Measurements from ENCODE around the gene MAP2K2.

Gene MAP2K2

DNA sequence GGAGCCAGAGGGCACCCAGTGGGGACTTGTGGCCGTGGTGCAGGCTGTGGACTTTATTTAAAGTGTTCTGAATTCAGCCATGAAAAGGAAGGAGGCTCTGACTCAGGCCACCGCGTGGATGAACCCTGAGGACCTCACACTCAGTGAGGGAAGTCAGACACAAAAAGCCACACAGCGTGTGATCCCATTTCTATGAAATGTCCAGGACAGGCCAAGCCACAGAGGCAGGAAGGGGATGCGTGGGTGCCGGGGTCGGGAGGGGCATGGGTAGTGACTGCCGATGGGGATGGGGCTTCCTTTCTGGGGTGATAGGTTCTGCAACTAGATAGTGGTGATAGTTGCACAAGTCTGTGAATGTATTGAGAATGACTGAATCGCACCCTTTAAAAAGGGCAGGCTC, 48.5 kb downstream of the MAP2K2 start:
- DNase-seq, result no peak

DNA sequence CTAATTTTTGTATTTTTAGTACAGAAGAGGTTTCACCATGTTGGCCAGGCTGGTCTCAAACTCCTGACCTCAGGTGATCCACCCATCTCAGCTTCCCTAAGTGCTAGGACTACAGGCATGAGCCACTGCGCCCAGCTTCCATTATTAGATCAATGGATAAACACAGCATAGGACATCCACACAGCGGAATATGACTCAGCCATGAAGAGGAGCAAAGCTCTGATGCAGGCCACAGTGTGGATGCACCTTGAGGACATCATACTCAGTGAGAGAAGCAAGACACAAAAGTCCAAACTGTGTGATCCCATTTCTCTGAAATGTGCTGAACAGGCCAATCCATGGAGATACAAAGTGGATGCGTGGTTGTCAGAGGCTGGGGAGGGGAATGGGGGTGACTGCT, 52.3 kb downstream of the MAP2K2 start:
- no peak for DNase-seq

DNA sequence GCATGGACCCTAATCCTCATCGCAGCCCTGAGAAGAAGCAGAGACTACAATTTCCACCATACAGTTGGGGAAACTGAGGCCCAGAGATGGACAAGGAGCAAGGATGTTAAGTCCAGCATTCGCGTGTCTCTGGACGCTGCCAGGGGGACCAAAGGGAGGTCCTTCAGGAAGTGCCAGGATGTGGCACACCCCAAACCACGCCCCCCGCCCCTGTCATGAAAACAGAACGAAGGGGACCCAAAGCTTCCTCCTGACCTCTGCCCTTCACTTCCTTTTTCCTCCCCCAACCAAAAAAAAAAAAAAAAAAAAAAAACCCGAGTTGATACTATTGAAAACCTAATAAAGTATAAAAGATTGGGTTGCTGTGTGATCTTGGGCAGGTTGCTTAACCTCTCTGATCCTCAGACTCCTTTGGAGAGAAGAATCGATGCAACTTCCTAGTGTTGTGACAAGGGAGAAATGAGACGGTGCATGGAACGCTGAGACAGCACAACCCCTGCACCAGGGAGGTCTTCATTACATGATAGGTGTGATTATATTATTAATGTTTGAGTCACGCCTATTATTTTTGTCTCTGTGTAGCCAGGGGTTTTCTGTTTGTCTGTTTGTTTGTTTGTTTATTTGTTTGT, 54.5 kb downstream of the MAP2K2 start:
- DNase-seq, result peak; percentile 70

DNA sequence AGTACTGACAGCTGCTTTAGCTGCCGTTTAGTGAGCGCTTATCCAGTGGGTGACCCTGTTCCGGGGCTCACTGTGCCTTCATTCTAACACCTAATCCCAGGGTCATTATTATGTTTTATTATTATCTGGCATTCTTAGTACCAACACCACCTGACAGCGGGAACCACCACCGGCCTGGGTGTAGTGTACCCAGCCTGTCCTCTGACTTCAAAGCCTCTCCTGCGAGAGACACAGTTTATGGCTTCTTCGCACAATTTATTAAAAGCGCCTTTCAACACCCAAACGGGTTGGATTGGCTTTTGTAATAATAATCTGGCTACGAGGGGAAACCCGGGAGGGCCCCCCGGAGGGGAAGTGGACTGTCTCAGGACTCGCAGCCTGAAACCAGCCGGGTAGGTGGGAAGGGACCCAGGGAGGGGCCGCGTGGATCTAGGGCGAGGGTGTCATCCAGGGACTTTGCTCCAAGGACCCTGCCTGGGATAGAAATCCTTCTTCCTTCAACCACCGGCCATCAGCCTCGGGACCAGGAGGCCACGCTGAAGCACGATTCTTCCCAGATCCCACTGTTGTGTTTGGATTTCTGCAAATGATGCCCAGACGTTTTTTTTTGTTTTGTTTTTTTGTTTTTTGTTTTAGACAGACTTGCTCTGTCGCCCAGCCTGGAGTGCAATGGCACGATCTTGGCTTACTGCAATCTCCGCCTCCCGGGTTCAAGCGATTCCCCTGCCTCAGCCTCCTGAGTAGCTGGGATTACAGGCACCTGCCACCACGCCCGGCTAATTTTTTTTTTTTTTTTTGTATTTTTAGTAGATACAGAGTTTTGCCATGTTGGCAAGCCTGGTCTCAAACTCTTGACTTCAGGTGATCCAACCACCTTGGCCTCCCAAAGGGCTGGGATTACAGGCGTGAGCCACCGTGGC, 55.6 kb downstream of the MAP2K2 start:
- DNase-seq, result no peak

DNA sequence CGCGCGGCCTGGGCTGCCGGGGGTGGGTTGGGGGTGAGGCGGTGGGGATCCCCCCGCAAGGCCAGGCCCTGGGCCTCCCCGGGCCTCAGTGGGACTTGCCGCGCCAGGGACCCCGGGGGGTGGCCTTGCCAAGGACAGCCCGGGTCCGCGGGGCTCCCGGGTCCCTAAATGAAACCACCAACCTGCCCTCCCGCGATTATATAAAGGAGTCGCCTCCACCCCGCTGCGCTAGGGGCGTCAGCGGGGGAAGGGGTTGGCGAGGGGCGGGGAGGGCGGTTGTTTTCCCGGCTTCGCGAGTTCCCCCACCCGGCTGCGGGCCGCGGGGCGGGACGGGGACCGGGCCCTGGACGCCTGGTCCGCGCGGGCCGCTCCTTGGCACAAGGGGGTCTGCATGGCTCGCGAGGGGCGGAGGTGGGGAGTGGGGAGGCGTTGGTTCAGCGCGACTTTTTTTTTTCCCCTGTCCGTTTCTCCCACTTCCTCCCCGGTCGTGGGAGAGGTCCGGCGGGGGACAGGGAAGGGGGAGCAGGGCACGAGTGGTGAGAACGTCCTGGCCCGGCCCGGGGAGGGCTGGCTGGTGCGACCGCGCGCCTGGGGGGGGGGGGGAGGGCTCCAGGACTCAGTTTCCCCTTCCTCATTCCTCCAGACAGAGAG, 56.4 kb downstream of the MAP2K2 start:
- no peak for DNase-seq

DNA sequence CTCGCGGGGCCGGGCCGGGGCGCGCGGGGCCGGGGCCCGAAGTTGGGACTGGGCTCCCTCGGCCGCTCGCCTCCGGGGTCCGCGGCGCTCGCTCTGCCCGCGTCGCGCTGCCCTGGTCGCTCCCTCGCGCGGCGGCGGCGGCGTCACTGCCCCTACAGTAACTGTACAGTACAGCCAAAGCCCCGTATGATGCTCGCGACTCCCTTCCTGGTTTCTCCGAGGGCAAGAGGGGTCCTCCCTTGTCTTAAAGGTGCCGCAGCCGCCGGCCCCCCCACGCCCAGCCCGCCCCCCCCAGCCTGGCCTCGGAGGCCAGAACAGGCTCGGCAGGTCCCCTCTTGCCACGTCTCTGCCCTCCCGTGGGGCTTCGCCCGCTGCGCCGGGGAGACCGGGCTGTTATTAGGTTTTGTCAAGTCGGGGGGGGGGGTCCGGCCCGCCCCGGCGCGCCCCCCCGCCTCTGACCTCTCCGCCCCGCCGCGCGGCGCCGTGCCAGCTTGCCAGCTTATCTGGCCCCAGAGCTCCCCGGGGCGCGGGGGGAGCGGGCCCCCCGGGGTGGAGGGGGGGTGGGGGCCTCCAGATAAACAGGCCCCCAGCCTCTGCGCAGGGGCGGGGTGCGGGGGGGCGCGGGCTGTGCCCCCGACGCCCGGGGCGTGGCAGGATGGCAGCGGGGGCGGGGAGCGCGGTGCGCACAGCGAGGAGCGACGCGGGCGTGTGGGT, 57.1 kb downstream of the MAP2K2 start, which contains the start of gene ZBTB7A:
TSS of gene ZBTB7A (minus strand) at position 218 of the 714 bp plus-strand sequence. CDS start 11,667 bp downstream, outside the sequence.
- peak; percentile 83 for DNase-seq

DNA sequence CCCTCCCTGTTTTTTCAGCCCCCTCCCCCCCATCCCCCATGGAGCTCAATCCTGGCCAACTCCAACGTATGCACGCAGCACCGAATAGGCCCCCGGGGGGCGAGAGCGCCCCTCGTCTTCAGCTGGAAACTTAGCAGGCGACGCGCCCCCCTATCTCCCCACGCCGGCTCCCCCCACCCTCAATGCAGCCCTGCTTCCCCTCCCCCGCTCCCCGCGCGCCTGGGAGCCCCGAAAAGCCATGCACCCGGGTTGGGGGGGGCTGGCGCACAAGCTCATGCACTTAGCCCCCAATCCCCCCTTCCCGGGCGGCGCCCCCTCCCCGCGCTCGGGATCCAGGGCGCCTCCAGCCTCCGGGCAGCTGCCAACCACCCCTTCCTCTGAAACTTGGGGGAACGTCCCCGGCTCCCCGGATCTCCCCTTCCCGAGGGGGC, 57.7 kb downstream of the MAP2K2 start:
- DNase-seq, result no peak

DNA sequence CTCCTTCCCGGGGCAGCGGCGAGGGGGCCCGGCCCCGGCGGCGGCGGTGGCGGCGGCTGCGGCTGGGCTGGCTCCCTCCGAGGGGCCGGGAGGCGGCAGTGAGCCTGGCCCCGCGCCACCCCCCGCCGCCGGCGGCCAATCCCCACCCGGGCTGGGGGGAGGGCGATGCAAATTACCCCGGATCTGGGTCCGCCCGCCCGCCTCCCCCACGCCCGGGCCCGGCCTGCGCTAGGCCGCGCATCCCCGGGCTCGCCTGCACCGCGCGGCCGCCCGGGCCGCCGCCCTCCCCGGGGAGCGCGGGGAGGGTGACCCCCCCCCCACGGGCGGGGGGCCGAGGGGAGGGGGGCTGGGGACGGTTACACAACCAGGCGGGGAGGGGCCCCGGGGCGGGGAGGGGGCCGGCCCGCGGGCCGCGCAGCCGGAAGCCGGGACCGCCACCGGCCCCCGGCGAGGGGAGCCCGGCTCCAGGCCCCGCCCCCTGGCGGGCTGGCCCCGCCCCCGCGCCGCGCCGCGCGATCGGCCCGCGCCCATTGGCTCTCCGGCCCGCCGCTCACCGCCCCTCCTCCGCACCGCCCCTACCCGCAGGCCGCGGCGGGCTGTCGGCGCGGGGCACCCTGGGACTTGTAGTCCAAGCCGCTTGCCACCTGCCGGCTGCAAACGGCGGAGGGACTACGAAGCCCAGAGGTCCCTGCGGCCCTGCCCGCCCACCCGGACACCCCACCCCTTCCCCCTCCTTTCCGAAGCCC, 58.3 kb downstream of the MAP2K2 start:
- DNase-seq, result peak; percentile 98

DNA sequence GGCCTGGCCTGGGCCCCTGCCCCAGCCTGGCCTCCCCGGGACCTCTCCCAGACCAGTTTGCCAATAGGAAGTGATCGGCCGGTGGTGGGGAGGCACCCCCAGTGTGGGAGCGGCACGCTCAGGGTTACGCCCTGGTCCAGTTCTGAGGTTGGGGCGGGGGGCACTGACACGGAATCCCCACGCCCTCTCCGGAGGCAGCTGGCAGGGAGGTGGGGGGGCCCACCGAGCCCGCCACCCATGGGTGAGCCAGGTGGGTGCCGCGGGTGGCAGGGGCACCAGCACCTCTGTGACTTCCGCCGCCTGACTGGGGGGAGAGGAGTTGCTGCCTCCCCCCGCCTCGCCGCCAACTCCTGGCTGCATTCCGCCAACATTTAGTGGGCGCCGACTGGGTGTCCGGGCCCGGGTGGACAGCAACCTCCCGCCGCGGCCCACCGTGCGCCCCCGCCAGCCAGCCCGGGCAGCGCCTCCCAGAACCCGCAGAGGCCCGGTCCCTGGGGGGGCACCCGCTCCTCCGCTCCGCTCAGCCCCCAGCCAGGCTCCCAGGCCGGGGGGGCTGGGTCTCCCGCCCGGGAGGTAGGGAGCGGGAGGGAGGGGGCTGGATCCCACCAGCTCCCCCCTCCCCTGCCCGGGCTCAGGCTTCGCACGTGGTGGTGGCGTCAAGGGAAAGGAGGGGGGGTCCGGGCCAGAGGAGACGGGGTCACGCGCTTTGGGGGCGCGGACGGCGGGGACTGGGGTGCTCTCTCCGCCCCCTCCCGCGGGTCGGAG, 59.2 kb downstream of the MAP2K2 start:
- peak; percentile 58 for DNase-seq

DNA sequence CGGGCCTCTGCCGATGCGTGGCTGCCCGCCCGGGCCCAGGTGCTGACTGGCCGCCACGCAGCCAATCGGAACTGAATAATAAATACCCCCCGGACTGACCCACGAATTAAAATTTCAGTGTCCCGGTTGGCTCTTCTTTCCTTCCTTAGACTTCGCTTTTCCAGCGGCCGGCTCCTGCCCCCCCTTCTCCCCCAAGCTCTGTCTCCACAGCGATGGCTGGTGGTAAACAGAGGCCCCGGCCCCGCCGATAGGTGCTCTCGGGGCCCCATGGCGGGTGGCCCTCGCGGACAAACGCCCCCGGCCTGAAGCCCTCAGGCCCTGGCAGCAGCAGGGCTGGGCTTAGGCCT, 59.8 kb downstream of the MAP2K2 start:
- no peak for DNase-seq

DNA sequence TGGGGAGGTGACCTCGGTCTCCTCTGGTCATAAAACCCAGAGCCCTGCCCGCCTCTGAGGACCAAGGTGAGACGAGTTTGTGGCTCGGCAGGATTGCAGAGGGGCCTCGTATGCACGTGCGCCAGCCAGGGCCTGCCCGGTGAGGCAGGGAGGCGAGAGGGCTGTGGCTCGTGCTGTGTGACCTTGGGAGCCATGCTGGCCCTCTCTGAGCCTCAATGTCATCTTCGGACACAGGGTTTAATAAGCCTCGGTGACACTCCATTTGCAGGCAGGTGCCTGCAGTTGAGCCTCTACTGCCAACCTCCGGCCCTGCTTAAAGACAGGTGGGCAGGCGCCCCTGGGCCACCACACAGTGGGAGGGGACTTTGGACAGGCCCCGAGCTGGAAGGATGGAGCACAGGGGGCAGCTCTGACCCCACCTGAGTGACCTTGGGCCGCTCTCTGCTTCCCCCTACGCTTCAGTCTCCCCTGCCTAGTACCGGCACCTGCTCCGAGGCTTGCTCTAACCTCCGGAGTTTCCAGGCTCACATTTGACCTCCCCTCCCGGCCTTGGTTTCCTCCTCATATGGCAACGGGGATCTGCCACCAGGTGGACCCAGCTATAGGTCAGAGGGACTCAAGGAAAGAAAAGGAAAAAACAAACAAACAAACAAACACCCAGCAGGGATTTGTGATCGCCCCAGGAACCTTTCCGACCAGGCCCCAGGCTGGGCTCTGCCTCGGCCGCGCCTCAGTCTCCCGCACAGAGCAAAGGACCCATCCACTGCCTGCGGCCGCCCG, 60.4 kb downstream of the MAP2K2 start:
- no peak for DNase-seq

DNA sequence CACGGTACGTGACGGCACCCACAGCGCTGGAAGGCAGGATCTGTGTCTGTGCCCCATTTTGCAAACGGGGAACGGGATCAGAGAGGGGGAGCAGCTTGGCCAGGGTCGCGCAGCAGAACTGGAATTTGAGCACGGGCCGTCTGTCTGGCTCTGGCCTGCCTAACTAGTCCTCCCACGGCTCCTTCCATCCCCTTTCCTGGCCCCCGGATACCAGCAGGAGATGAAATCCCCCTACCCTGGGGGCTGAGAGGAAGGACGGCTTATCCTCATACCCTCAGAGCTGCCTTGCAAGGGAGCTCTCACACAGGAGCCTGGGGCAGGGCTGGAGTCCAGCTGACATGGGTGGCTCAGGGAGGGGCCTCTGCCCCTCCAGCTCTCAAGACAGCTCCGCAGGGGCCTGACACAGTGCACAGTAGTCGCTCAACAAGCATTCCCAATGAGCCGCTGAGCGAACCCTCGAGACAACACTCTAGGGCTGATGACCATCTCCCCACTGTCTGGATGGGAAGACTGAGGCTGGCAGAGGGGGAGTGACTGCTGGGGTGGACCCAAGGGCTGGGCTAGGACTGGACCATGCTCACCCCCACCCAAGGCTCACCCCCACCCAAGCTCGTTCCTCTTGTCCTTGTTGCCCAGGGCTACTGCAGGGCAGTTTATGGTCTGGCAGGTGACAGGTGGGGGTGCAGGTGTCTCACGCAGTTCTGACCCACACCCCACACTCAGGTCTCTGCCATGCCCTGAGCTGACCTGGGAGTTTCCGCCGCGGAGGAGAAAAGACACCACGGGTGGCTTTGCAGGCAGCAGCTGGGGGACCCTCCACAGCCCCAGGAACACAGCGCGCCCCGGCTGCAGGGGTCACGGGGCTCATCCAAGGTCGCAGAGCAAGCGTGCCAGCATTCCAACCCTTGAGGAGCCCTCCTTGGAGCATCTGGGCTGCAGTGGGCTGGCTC, 61.2 kb downstream of the MAP2K2 start:
- DNase-seq, result no peak

DNA sequence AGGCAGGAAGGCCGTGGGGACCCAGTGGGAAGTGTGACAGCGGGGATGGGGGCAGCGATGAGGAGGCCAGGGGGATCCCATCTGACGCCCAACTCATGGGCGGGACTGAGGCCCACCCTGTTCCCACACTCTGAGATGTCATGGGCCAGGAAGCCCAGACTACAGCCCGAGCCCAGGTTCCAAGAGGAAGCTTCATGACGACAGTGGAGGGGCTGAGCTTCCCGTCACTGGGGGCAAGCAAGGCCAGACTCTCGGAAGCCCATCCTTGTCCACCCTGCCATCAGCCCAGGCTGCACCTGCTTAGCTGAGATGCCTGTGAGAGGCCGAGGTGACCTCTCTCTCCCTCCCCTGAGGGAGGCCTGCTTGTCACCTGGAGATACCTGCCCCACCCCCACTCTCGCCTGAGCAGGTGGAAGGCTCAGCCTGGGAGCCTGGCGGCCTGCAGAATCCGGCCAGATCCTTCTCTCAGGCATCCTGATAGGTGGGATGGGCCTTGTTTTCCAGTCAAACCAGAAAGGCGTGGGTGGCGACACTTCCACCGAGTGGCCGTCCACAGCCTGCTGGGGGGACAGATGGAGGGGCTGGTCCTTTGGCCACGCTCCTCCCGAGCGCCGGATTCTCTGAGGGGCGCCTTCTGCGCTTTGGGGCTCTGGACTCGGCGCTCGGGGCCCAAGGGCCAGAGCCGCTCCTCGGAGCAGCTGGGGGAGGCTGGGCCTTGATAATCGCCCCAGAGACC, 62.1 kb downstream of the MAP2K2 start:
- DNase-seq, result no peak

DNA sequence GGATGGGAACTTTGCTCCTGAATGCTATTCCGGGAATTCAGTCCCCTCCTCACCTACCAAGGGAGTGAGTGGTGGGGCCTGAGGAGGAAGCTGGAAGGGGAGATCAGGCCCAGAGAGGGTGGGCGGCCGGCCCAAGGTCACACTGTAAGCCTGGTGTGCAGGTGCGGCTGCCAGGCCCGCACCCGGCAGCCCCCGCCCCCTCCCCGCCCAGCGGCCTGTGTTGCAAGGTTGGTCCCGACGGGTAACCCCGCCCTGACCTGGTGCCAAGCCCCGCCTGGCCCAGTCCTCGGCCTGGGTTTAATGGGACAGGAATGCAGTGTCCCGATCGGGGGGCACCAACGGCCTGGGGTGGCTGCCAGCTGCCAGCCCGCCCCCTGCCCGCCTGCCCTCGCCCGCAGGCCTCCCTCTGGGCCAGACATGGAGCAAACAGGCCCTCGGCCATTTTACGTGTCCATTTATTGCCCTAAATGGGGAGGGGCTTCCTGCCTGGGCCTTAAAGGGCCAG, 62.7 kb downstream of the MAP2K2 start:
- DNase-seq, result peak; percentile 41

DNA sequence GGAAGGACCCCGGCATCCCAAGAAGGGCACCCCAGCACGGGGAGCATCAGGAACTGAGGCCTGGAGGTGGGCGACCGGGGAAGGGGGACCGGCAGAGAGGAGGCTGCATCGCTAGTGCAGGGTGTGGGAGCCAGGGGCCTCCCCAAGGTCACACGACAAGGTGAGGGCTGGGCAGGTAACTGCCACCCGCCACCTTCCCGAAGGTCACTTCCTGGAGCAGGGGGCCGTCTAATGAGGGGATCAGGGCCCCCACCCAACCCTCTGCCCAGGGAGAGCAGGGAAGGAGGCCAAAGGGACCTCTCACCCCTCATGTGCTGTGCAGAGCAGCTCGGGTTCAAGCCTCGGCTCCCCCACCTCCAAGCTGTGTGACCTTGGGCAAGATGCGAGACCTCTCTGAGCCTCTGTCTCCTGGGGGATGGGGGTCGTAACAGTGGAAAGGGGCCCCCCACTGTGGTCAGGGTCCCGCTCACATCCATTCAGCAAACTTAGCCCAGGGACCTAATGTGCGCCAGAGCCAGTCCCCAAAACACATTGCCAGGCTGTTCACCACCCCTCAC, 63.2 kb downstream of the MAP2K2 start:
- DNase-seq, result no peak

DNA sequence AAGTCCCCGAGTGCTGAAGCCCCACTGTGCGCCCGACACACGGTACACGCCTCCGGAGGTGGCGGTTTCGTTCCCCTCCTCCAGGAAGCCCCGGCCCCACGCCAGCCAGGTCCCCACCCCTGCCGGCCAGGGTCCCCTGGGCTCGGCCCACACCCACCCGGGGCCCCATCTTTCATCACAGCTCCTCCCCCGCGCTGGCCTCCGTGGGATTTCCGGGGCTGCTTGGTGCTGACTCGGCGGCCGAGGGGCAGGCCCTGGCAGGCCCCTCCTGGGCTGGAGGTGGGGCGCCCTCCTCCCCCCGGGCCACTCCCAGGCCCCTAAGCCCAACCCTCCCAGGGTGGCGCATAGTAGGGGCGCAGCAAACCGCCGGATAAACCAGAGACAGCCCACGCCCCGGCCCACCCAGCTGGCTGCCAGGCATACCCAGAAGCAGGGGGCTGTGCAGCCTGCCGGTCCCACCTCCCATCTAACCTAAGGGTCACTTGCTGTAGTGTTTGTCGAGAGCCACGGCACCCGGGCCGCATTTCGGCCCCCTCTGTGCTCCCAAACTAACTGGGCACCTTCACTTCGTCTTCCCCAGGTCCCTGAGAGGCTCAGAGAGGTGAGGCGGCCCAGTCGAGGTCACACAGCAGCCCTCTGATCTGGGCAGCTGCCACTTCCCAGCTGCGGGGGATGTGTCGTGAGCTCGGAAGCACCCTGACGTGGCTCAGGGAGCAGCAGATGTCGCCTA, 63.9 kb downstream of the MAP2K2 start:
- peak; percentile 86 for DNase-seq

DNA sequence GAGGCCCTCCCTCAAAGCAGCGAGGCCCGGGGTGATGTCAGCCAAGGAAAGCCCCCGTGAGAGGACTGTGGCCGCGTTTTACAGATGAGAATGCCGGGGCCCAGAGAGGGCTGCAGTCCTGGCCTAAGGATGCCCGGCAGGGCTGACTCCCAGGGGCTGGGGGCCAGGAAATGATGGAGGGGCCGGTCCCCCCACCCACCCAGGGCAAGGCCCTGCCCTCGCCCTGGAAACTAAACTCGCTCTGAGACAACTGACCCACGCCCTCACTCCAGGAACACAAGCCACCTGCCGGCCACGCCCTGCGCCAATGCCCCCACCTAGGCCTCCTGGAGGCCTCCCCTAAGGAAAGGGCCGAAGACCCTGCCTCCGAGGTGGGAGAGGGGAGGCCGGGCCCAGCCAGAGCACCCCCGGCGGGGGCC, 64.5 kb downstream of the MAP2K2 start:
- no peak for DNase-seq
